ENCODE data around the gene APOC3.
A peak's percentile ranks its signal among the peaks of the same experiment; 100 is the strongest.

Gene APOC3

GRCh38 chr11:116840224-116840745 is 10.6 kb downstream of the APOC3 start:
- in situ Hi-C loops (cut with HindIII; ENCODE audit: low pct_ligation_motif_present, low pct_unique_long_range_greater_than_20kb, low sequenced_read_pairs), result no loop called here
- DNase-seq, result no peak

DNA sequence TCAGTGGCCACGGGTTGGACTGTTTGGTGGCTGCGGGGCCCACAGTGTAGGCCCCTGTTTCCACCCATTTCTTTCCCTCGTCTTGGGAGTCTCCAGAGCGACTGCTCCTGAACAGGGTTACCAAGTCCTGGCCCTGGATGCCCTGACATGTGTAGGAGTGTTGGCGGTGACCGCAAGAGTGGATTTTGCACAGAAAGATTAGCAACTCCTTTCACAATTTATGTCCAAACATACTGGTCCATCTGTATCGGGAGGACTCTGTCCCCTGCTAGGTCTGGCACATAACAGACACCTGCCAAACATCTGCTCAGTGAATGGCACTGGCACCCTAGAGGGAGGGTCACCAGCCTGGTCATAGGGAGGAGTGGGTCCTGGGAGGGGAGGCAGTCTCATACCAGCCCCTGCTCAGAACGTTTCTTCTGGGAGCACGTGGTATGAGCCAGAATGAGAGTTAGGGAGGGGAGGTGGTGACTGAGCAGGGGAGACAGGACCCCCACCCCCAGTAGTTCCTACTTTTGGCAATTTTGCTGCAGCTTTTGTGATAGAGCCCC is 11.1 kb downstream of the APOC3 start:
- DNase-seq, result no peak
- in situ Hi-C loops (cut with HindIII; ENCODE audit: low pct_ligation_motif_present, low pct_unique_long_range_greater_than_20kb, low sequenced_read_pairs), result no loop called here

- no peak for DNase-seq
- in situ Hi-C loops (cut with HindIII; ENCODE audit: low pct_ligation_motif_present, low pct_unique_long_range_greater_than_20kb, low sequenced_read_pairs), result no loop called here
Measured at GRCh38 chr11:116842117-116842516, 12.4 kb downstream of the APOC3 start.

DNA sequence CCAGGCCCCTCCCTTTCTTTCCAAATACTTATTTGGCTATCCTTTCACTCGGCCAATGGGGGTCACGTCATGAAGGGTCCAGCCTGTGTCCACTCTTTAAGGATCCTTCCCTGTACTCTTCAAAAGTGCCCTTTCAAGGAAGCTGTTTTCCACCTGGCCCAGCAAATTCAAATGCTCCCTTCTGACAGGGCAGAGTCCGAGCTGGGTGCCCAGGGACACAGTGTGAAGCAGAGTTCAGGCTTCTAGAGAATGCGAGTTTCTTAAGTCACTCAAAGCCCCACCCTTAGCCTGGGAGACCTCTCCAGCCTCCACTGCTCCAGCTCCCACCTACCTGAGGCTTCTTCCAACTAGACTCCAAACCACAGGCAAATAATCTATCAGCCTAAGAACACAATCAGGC is 13.2 kb downstream of the APOC3 start:
- in situ Hi-C loops (cut with HindIII; ENCODE audit: low pct_ligation_motif_present, low pct_unique_long_range_greater_than_20kb, low sequenced_read_pairs), result no loop called here
- no peak for DNase-seq

DNA sequence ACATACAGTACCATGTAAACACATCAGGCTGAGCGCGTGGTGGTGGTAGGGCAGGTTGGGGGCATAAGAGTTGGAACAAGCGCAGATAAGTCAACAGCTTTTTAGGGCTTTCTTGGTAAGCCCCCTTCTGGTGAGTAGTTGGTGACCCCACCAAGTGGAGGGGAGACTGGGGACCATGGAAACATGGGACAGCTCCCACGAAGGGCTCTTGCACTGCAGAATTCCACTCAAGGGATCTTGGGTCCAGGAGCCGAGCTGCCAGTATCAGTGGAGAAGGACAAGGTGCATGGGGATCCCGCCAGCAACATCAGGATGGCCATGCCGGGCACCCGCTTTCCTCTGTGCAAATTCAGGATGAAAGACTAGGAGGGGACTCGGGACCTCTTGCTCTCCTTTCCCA is 14.0 kb downstream of the APOC3 start:
- DNase-seq, result no peak
- in situ Hi-C loops (cut with HindIII; ENCODE audit: low pct_ligation_motif_present, low pct_unique_long_range_greater_than_20kb, low sequenced_read_pairs), result no loop called here

DNA sequence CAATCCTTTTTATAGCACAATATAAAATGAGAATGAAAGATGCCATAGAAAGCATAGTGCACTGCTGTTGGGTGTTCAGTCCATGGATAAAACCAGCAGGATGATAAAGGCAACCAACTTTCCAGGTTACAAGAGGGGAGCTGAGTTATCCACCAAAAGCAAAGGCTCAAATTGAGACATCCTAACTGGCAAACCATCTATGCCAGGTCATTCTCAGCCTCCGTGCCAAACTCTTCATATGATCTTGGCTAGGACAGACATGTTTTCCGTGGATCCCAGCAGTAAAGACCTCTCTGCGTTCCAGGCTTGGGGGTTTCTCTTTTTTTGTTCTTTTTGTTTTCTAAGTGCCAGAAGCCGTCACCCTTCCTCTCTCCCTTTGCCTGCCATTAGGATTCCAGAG is 15.0 kb downstream of the APOC3 start:
- DNase-seq, result no peak
- in situ Hi-C loops (cut with HindIII; ENCODE audit: low pct_ligation_motif_present, low pct_unique_long_range_greater_than_20kb, low sequenced_read_pairs), result no loop called here

GRCh38 chr11:116847612-116848011 is 17.9 kb downstream of the APOC3 start:
- DNase-seq, result no peak
- in situ Hi-C loops (cut with HindIII; ENCODE audit: low pct_ligation_motif_present, low pct_unique_long_range_greater_than_20kb, low sequenced_read_pairs), result no loop called here

DNA sequence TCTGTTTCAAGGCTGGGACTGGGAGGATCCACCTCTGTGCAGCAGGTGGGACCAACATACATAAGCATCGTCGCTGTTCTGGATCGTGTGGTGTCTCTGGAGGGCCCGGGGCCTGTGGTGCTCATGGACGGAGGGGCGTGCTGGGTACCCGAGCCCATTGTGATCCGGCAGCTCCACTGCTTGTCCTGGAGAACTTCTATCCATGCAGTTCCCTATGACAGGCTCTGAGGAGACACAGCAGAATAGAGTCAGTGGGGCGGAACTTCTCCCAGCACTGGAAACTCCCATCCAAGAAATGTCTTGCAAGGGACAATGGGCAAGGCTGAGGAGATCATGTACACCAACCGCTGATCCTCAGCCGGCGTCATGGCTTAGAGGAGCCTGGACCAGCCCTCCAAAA is 19.4 kb downstream of the APOC3 start:
- no peak for DNase-seq
- in situ Hi-C loops (cut with HindIII; ENCODE audit: low pct_ligation_motif_present, low pct_unique_long_range_greater_than_20kb, low sequenced_read_pairs), result no loop called here

GRCh38 chr11:116849486-116849885 is 19.8 kb downstream of the APOC3 start:
- in situ Hi-C loops (cut with HindIII; ENCODE audit: low pct_ligation_motif_present, low pct_unique_long_range_greater_than_20kb, low sequenced_read_pairs), result no loop called here
- DNase-seq, result no peak

GRCh38 chr11:116851626-116852025 is 21.9 kb downstream of the APOC3 start:
- no peak for DNase-seq
- in situ Hi-C loops (cut with HindIII; ENCODE audit: low pct_ligation_motif_present, low pct_unique_long_range_greater_than_20kb, low sequenced_read_pairs), result no loop called here

GRCh38 chr11:116852261-116853031 is 22.7 kb downstream of the APOC3 start:
- in situ Hi-C loops (cut with HindIII; ENCODE audit: low pct_ligation_motif_present, low pct_unique_long_range_greater_than_20kb, low sequenced_read_pairs), result no loop called here
- no peak for DNase-seq

GRCh38 chr11:116853461-116854073 is 23.9 kb downstream of the APOC3 start:
- in situ Hi-C loops (cut with HindIII; ENCODE audit: low pct_ligation_motif_present, low pct_unique_long_range_greater_than_20kb, low sequenced_read_pairs), result no loop called here
- peak; percentile 79 for DNase-seq

DNA sequence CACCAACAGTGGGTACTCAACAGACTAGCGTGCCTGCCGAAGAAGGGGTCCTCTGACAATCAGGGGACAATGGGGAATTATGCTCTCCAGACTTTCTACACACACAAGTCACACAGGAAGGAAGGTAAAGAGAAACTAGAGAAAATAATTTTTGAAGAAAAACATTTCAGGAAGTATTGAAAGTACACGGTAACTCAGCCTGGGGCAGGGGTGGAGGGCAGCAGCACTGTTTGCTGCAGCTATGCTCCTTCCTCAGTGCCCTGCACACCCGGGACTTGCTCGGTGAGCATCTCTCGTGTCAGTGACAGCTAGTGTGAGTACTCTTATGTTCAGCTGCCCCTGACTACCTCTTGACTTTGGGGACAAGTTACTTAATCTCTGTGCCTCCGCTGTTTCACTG is 25.7 kb downstream of the APOC3 start:
- DNase-seq, result no peak
- in situ Hi-C loops (cut with HindIII; ENCODE audit: low pct_ligation_motif_present, low pct_unique_long_range_greater_than_20kb, low sequenced_read_pairs), result no loop called here

GRCh38 chr11:116856423-116856822 is 26.7 kb downstream of the APOC3 start:
- in situ Hi-C loops (cut with HindIII; ENCODE audit: low pct_ligation_motif_present, low pct_unique_long_range_greater_than_20kb, low sequenced_read_pairs), result no loop called here

DNA sequence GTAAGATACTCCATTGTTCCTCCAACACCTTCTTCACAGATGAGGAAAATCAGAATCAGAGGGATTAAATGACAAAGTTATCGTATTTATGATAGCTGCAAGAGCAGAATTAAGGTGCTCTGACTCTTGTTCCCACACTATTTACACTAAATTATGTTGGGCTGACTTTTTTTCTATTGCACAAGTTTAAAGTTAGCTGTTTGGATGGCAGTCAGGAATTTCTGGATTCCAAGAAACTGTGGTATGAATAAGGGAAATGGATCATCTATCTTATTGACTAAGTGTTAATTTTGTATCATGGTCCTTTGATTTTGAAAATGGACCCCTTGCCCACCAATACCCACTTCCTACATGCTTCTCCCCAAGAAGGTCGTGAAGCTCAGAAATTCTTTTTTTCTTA is 27.6 kb downstream of the APOC3 start:
- no peak for DNase-seq
- in situ Hi-C loops (cut with HindIII; ENCODE audit: low pct_ligation_motif_present, low pct_unique_long_range_greater_than_20kb, low sequenced_read_pairs), result no loop called here

More at GRCh38 chr11:116856423-116856822, 26.7 kb downstream of the APOC3 start:
- no peak for DNase-seq

DNA sequence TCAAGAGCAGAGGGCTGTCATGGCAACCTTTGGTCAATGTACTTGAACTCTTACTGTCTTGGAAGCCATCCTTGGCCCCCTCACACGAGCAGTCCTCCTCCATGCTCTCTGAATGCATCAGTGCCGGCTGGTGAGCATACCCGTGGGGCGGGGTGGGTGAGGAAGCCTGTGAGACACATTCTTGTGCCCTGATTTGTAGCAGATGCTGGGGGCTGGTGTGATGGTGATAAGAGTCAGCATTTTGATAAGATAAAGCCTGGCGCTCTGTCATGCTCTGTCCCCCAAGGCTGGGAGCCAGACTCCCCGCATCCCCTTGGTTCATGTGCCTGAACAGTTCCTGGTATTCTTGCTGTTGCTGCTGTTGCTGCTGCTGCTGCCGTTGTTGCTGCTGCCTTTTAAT is 28.2 kb downstream of the APOC3 start:
- no peak for DNase-seq
- in situ Hi-C loops (cut with HindIII; ENCODE audit: low pct_ligation_motif_present, low pct_unique_long_range_greater_than_20kb, low sequenced_read_pairs), result no loop called here

- in situ Hi-C loops (cut with HindIII; ENCODE audit: low pct_ligation_motif_present, low pct_unique_long_range_greater_than_20kb, low sequenced_read_pairs), result no loop called here
- DNase-seq, result no peak
Measured at GRCh38 chr11:116859175-116859574, 29.5 kb downstream of the APOC3 start.

GRCh38 chr11:116860303-116860702 is 30.6 kb downstream of the APOC3 start:
- no peak for DNase-seq
- in situ Hi-C loops (cut with HindIII; ENCODE audit: low pct_ligation_motif_present, low pct_unique_long_range_greater_than_20kb, low sequenced_read_pairs), result no loop called here

GRCh38 chr11:116861539-116861938 is 31.8 kb downstream of the APOC3 start:
- in situ Hi-C loops (cut with HindIII; ENCODE audit: low pct_ligation_motif_present, low pct_unique_long_range_greater_than_20kb, low sequenced_read_pairs), result no loop called here

DNA sequence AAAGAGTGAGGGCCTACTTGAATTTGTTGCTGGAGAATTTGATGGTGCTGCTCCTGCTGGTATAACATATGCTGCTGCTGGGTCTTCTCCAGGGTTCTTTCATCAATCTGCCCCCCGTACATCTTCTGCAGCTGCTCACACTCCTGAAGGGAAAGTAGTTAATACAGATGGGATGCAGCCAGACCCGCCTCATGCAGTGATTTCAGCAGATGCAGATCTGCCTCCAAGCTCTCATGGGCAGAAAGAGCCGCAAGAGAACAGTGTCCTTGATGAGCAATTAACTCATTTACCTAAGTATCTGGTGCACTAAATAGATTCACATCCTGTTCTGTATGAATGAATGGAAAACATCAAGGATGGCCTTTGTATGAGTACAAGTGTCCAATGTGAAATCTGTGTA is 32.5 kb downstream of the APOC3 start:
- in situ Hi-C loops (cut with HindIII; ENCODE audit: low pct_ligation_motif_present, low pct_unique_long_range_greater_than_20kb, low sequenced_read_pairs), result no loop called here

More at GRCh38 chr11:116861539-116861938, 31.8 kb downstream of the APOC3 start:
- DNase-seq, result no peak

More for the DNA sequence above, 32.5 kb downstream of the APOC3 start:
- DNase-seq, result no peak

All from ACHN (cell line).